Testis (tissue), 3 donors: ENCODE measurements around the gene CDH1. TPM values are rescaled to one million over a fixed set of nuclear protein-coding genes. Genes with fewer than 3 reads are reported as not detected.

Experiments used
- DNase-seq: peaks from one replicate; pipeline ENCODE4 v3.0.0-alpha.2; 2019
- H3K27ac ChIP-seq, 2 donors: fragments of 200-600 bp; sonication (generic); one replicate each; pipeline ENCODE4 v1.5.1; 2019
- H3K27me3 ChIP-seq: fragments of 200-600 bp; sonication (generic); one replicate; pipeline ENCODE4 v1.5.1; 2019
- H3K36me3 ChIP-seq: fragments of 200-600 bp; sonication (generic); one replicate; pipeline ENCODE4 v1.5.1; 2017; ENCODE audit warnings: low read depth; ENCODE audit errors: missing control alignments
- H3K4me1 ChIP-seq: fragments of 200-600 bp; sonication (generic); one replicate; pipeline ENCODE4 v1.5.1; 2019
- H3K4me3 ChIP-seq, 2 donors: fragments of 200-600 bp; sonication (generic); one replicate each; pipeline ENCODE4 v1.5.1; 2017 to 2019
- H3K9me3 ChIP-seq: fragments of 200-600 bp; sonication (generic); one replicate; pipeline ENCODE4 v1.5.1; 2017
- CTCF ChIP-seq, 3 experiments: fragments of 450-650 bp in 2 of 3; fragments of 200-600 bp in 1 of 3; sonication (generic) in 1 of 3; IDR thresholded peaks; one replicate each; pipeline ENCODE4 v1.5.1; 2016 to 2019; ENCODE audit warnings: antibody characterized with exemption in 3 of 3, mild to moderate bottlenecking in 2 of 3, moderate library complexity in 1 of 3
- POLR2A ChIP-seq: fragments of 450-650 bp; IDR thresholded peaks from one replicate; pipeline ENCODE4 v1.6.1; 2017; ENCODE audit warnings: antibody characterized with exemption, mild to moderate bottlenecking, moderate library complexity
- WGBS, 2 donors: methylation state at CpG; one replicate each; pipeline ENCODE4 v1.1.5; 2018; 5-methylcytosine and 5-hydroxymethylcytosine counted together
- intact Hi-C: fragments of 100-400 bp; cut with DNase I; formaldehyde crosslinking; loops from one replicate; pipeline ENCODE4 v1.15.1; 2023; ENCODE audit warnings: low total_unique reads
- polyA plus RNA-seq: library from polyadenylated mRNA; stranded (reverse); fragments of 350-450 nt; fragmentation: Illumina TruSeq; extraction: RNeasy Lipid Tissue Mini Kit (QIAGEN cat#74804); gene quantifications from one replicate; pipeline ENCODE4 v1.2.3, GENCODE V29; 2014; ENCODE audit warnings: low read depth, low replicate concordance; ENCODE audit not compliant: insufficient read depth
- total RNA-seq, 2 donors: library from RNA; depleted of rRNA; stranded (reverse); fragments of >200 nt; gene quantifications; one replicate each; pipeline ENCODE4 v1.2.3, GENCODE V29; 2016

The CDH1 gene
- total and polyA plus RNA-seq, 3 donors from 2014 or later, result 0.94 to 5.5 (median 2.1) TPM

GRCh38 chr16:68848786-68849185 is 111.7 kb downstream of the CDH1 start:
- Histone ChIP-seq H3K9me3 (no peaks in the 10 kb centered on the region), H3K27me3 (no peaks in the 10 kb centered on the region), H3K36me3 (no peaks in the 10 kb centered on the region), H3K4me3 (no peak overlapping the region), H3K27ac (no peak overlapping the region), H3K4me1 (no peaks in the 10 kb centered on the region)
- intact Hi-C loops, result no loop called here
- no peak for DNase-seq
- TF ChIP-seq CTCF (IDR thresholded peaks at IDR 0.05) (no peak), POLR2A (no peak)
- 96% methylated on average over 9 of the region's 9 CpGs for WGBS, 2 donors

GRCh38 chr16:68850481-68850880 is 113.4 kb downstream of the CDH1 start:
- H3K27me3 ChIP-seq, result no peaks in the 10 kb centered on the region
- intact Hi-C loops, result loop anchor here (10.0 kb wide), 1 partner anchor 264 kb away; no protein-coding TSS in a partner anchor
- 91 to 95% methylated on average over 2 of the region's 2 CpGs for WGBS, 2 donors

GRCh38 chr16:68851601-68852000 is 114.5 kb downstream of the CDH1 start:
- Histone ChIP-seq H3K27me3 (no peaks in the 10 kb centered on the region), H3K9me3 (no peaks in the 10 kb centered on the region), H3K4me3 (no peak overlapping the region), H3K4me1 (no peaks in the 10 kb centered on the region), H3K36me3 (no peaks in the 10 kb centered on the region), H3K27ac (no peak overlapping the region)
- no peak for TF ChIP-seq CTCF (IDR thresholded peaks at IDR 0.05)
- no peak for TF ChIP-seq POLR2A
- intact Hi-C loops, result loop anchor here (10.0 kb wide), 1 partner anchor 263 kb away; no protein-coding TSS in a partner anchor
- 87 to 89% methylated on average over 2 of the region's 2 CpGs for WGBS, 2 donors
- DNase-seq, result no peak

More at GRCh38 chr16:68850481-68850880, 113.4 kb downstream of the CDH1 start:
- Histone ChIP-seq H3K27ac (no peak overlapping the region), H3K9me3 (no peaks in the 10 kb centered on the region), H3K36me3 (no peaks in the 10 kb centered on the region), H3K4me3 (no peak overlapping the region), H3K4me1 (no peaks in the 10 kb centered on the region)
- no peak for DNase-seq
- TF ChIP-seq POLR2A (no peak), CTCF (IDR thresholded peaks at IDR 0.05) (no peak)

GRCh38 chr16:68857479-68857878 is 120.4 kb downstream of the CDH1 start:
- intact Hi-C loops, result loop anchor here (10.0 kb wide), 1 partner anchor 257 kb away; no protein-coding TSS in a partner anchor
- Histone ChIP-seq H3K27me3 (no peaks in the 10 kb centered on the region), H3K4me1 (no peaks in the 10 kb centered on the region), H3K9me3 (no peaks in the 10 kb centered on the region), H3K36me3 (no peaks in the 10 kb centered on the region), H3K27ac (no peak overlapping the region), H3K4me3 (no peak overlapping the region)
- 94 to 96% methylated on average over 1 of the region's 1 CpG for WGBS, 2 donors
- TF ChIP-seq POLR2A (no peak), CTCF (IDR thresholded peaks at IDR 0.05) (no peak)
- DNase-seq, result no peak

- no peak for DNase-seq
- Histone ChIP-seq H3K4me1 (no peaks in the 10 kb centered on the region), H3K4me3 (no peak overlapping the region), H3K9me3 (no peaks in the 10 kb centered on the region), H3K27ac (no peak overlapping the region), H3K27me3 (no peaks in the 10 kb centered on the region), H3K36me3 (no peaks in the 10 kb centered on the region)
- intact Hi-C loops, result loop anchor here (10.0 kb wide), 1 partner anchor 255 kb away; no protein-coding TSS in a partner anchor
- no peak for TF ChIP-seq CTCF (IDR thresholded peaks at IDR 0.05)
- TF ChIP-seq POLR2A, result no peak
- WGBS, 2 donors, result 93 to 99% methylated on average over 4 of the region's 4 CpGs
These were observed 122.7 kb downstream of the CDH1 start for GRCh38 chr16:68859828-68860227.
